Myocyte (in vitro differentiated cells): Measurements from ENCODE around the gene CCT6A. TPM values are rescaled to one million over a fixed set of nuclear protein-coding genes. Genes with fewer than 3 reads are reported as not detected.
"Not testable (repeated sequence)": the region's sequence is repeated elsewhere in the genome, so short reads cannot be mapped to it uniquely, and the experiment has no call there.

Experiments used
- DNase-seq: peaks from one replicate; pipeline ENCODE4 v3.0.0-alpha.2; 2012; ENCODE audit warnings: low read depth
- polyA plus RNA-seq: library from polyadenylated mRNA; unstranded; fragments of >200 nt; gene quantifications from one replicate; pipeline ENCODE4 v1.2.1, GENCODE V29; 2012; ENCODE audit warnings: missing spikeins
- total RNA-seq: library from RNA; depleted of rRNA; stranded (reverse); fragments of >200 nt; gene quantifications from 2 replicates; pipeline ENCODE4 v1.2.3, GENCODE V29; 2014

Gene CCT6A
- 290 and 369 TPM in 2 replicates for total RNA-seq
- 121 TPM for polyA plus RNA-seq

GRCh38 chr7:56051339-56052191 lies at the start of gene CCT6A, which contains the start of gene PSPH:
Gene CCT6A (plus strand): TSS chr7:56051765. CDS start chr7:56051849, 84 bp downstream.
Gene PSPH (minus strand): TSS chr7:56051444. CDS start chr7:56021212, 30,232 bp downstream.
- peak; percentile 100 for DNase-seq

GRCh38 chr7:56003749-56004148 lies 47.8 kb upstream of the CCT6A start:
- DNase-seq: no peak

- no peak for DNase-seq
These were observed 44.4 kb upstream of the CCT6A start for GRCh38 chr7:56007167-56007652.

- no peak for DNase-seq
These were observed 43.7 kb upstream of the CCT6A start for GRCh38 chr7:56007891-56008290.

GRCh38 chr7:56009695-56010094 lies 41.9 kb upstream of the CCT6A start:
- peak; percentile 25 for DNase-seq

GRCh38 chr7:56017015-56017414 lies 34.5 kb upstream of the CCT6A start:
- DNase-seq: not testable (repeated sequence)

GRCh38 chr7:56019501-56019900 lies 32.1 kb upstream of the CCT6A start:
- no peak for DNase-seq

GRCh38 chr7:56023500-56023899 lies 28.1 kb upstream of the CCT6A start:
- peak; percentile 46 for DNase-seq

- no peak for DNase-seq
These were observed 25.0 kb upstream of the CCT6A start for GRCh38 chr7:56026538-56026937.

GRCh38 chr7:56028942-56029630 lies 22.5 kb upstream of the CCT6A start:
- no peak for DNase-seq

- no peak for DNase-seq
These were observed 21.2 kb upstream of the CCT6A start for GRCh38 chr7:56030340-56030739.

- DNase-seq: not testable (repeated sequence)
These were observed 20.0 kb upstream of the CCT6A start for GRCh38 chr7:56031556-56031955.

GRCh38 chr7:56032578-56032977 lies 19.0 kb upstream of the CCT6A start:
- not testable (repeated sequence) for DNase-seq

- DNase-seq: peak; percentile 74
These were observed 17.7 kb upstream of the CCT6A start for GRCh38 chr7:56033671-56034432.

- DNase-seq: no peak
These were observed 10.8 kb upstream of the CCT6A start for GRCh38 chr7:56040730-56041129.

GRCh38 chr7:56045758-56046157 lies 5.8 kb upstream of the CCT6A start:
- DNase-seq: not testable (repeated sequence)

GRCh38 chr7:56046721-56047445 lies 4.7 kb upstream of the CCT6A start:
- peak; percentile 68 for DNase-seq

- DNase-seq: not testable (repeated sequence)
These were observed 4.0 kb upstream of the CCT6A start for GRCh38 chr7:56047446-56048116.

GRCh38 chr7:56048245-56048644 lies 3.3 kb upstream of the CCT6A start:
- DNase-seq: no peak

- not testable (repeated sequence) for DNase-seq
These were observed 2.8 kb upstream of the CCT6A start for GRCh38 chr7:56048763-56049162.
